GM12875 (cell line): ENCODE data around the gene NUP85.

Experiments
- H3K4me3 ChIP-seq: one replicate; pipeline ENCODE4 v1.5.1; 2011; ENCODE audit warnings: low read depth, low read length, control low read depth
- TF ChIP-seq, protein P1 (sequence below): IDR thresholded peaks from 2 replicates; pipeline ENCODE4 v1.5.1; 2011; ENCODE audit warnings: low read depth, mild to moderate bottlenecking, control low read depth, inconsistent platforms, low read length, moderate library complexity, borderline replicate concordance; ENCODE audit not compliant: insufficient read depth

Gene NUP85

DNA sequence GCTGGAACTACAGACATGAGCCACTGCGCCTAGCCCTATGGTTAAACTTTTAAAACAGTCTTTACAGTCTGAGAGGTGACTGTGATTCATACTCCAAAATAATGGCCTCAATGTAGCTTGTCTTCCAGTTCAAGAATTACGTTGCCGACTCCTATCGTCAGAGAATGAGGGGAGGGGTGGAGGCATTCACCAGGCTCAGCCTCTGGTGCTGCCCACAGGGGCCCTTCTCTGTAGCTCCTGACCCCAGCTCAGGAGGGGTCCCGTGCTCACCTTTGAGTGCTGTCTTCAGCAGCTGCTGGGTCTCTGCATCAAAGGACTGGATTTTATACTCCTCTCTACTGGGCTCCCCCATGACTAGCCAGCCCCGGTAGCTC, 64.4 kb downstream of the NUP85 start:
- H3K4me3 ChIP-seq, result peak overlapping the region; percentile 88

DNA sequence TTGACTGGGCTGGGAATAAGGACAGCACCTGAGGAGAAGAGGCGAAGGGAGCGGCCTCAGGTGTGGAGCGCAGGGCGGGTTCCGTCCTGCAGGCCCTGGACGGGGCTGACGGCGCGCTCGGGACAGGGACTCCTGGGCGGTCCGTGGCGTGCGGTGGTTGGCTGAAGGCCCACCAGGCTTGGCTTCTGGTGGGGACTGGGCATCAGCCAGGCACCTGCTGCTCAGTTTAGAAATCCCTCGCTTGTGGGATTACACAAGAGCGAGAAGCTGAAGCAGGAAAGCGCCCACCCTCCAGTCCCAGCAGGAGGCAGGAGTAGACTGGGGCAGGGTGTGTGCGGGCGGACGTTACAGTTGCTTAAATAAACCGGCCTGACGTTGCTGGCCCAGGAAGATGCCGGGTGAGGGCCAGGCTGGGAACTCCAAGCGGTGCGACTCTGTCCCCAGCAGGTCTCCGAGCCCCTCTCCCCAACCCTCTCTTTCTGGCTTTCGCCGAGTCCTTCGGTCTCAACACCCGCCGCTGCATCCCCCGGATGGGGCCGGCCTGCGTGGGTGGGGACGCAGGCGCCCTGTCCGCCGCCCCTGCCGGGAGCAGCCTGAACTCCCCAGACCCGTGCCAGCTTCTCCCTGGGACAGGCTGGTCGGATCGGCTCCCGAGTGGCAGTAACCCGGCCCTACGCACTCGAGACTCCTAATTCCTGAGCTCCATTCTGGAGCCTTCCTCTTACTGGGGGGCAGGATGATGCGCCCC, 64.9 kb downstream of the NUP85 start:
- peak overlapping the region; percentile 88 for H3K4me3 ChIP-seq
- TF ChIP-seq, protein P1, sequence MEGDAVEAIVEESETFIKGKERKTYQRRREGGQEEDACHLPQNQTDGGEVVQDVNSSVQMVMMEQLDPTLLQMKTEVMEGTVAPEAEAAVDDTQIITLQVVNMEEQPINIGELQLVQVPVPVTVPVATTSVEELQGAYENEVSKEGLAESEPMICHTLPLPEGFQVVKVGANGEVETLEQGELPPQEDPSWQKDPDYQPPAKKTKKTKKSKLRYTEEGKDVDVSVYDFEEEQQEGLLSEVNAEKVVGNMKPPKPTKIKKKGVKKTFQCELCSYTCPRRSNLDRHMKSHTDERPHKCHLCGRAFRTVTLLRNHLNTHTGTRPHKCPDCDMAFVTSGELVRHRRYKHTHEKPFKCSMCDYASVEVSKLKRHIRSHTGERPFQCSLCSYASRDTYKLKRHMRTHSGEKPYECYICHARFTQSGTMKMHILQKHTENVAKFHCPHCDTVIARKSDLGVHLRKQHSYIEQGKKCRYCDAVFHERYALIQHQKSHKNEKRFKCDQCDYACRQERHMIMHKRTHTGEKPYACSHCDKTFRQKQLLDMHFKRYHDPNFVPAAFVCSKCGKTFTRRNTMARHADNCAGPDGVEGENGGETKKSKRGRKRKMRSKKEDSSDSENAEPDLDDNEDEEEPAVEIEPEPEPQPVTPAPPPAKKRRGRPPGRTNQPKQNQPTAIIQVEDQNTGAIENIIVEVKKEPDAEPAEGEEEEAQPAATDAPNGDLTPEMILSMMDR, result peak; percentile 58

More for the DNA sequence above, 64.4 kb downstream of the NUP85 start:
- TF ChIP-seq, protein P1, result no peak

DNA sequence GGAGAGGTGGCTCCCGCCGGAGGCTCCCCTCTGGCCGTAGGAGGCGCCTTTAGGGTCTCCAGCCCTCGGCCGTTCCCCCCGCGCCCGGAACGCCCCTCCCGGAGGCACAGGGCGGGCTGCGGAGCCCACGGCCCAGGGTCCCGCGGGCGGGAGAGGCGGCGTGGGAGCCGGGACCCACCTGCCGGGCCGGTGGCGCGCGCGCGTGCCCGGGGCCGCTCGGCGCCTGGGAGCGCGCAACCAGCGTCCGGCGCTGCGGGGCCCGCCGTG, 65.4 kb downstream of the NUP85 start, which contains the start of gene MIF4GD:
TSS of gene MIF4GD (minus strand) at position 266 of the 267 bp plus-strand sequence. CDS start 1,036 bp downstream, outside the sequence.
- TF ChIP-seq, protein P1, result no peak
- H3K4me3 ChIP-seq, result peak within 1 kb of the TSS; percentile 89

DNA sequence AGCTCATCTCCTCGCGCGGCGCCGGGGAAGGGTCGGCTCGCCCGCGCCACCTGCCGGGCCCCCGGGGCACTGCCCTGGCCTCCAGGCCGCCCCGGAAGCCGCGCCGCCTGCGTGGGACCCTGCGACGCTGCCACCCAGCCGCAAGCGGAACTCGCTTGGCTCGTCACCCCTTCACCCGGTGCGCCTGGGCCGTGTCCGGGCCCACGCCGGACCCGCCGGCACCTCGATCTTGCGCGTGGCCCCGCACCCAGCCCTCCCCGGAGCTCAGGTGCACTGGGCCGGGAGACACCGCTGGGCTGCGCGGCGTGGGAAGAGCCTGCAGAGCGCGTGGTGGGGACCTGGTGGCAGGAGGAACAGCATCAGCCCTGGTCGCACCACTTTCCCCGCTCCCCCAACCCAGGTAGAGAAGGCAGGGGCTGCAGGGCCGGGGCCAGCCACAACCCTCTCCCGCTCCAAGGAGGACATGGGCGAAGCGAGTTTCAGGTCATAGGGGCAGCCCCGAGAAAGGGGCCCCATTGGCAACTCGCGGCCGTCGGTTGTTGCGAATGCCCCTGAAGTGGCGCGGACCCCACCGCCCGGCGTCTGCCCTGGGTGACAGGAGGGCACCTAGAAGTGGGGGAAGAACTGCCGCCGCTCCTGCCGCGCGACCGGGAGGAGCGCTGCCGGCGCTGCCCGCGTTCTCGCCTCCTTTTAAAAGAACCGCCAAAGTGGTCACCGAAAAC, 65.9 kb downstream of the NUP85 start:
- TF ChIP-seq, protein P1, result peak; percentile 90
- peak overlapping the region; percentile 89 for H3K4me3 ChIP-seq

DNA sequence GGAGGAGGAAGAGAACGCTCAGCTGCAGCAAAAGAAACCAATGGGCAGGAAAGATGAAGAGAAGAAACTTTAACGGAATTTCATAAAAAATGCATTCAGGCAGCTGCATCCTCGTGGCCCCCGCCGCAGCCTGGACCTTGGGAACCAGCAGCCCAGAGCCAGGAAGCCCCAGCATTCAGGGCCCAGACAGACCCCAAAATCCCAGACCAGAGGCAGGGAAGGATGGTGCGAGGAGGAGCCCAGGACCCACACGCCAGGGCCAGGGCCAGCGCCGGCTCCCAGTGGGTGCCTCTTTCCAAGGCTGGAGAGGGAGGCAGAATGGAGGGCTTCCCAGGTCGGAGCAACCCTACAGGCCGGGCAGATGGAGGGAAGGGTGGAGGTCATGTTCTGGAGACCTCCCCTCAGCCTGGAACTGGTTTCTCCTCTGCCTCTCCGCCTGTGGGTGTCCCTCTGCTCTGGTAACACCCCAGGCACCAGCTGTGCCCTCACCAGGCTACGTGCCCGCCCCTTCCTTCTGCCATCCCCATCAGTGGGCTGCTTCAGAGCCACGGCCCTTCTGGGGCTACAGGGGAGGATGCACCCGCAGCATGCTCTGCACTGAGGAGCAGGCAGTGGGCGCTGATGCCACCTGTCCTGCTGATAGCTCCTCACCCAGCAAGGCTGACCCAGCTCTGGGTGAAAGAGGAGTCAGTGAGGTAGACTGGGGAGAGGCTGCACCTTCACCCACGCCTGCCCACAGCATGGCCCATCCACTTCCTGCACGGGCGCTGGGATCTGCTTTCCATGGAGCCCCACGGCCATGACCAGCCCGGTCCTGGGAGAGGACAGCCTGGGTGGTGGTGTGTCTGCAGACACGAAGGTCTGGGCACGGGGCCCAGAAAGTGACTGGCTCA, 66.7 kb downstream of the NUP85 start:
- H3K4me3 ChIP-seq, result peak overlapping the region; percentile 89
- TF ChIP-seq, protein P1, result no peak

DNA sequence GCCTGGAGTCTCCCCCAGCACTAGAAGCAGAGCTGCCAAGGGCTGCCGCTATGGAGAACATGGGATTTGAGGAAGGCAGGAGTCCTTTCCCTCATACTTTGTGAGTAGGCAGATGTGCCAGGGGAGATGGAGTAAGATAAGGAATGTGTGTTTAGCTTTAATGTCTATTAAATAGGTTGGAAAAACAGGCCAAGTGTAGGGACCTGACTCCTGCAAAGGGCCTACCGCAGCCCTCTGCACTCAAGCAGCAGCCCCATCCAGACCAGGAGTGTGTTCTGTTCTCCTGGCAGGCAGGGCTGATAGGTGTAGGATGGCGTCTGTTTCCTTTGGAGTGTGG, 67.3 kb downstream of the NUP85 start:
- H3K4me3 ChIP-seq, result no peak overlapping the region
- TF ChIP-seq, protein P1, result no peak
